CD1c-positive myeloid dendritic cell (primary cell): ENCODE data around the gene PCBP4.
A peak's percentile ranks its signal among the peaks of the same experiment; 100 is the strongest.
"Not testable (repeated sequence)": the region's sequence is repeated elsewhere in the genome, so short reads cannot be mapped to it uniquely, and the experiment has no call there.

Source experiments
- DNase-seq: peaks from one replicate; pipeline ENCODE4 v3.0.0-alpha.2; 2016; ENCODE audit errors: extremely low spot score

The PCBP4 gene

DNA sequence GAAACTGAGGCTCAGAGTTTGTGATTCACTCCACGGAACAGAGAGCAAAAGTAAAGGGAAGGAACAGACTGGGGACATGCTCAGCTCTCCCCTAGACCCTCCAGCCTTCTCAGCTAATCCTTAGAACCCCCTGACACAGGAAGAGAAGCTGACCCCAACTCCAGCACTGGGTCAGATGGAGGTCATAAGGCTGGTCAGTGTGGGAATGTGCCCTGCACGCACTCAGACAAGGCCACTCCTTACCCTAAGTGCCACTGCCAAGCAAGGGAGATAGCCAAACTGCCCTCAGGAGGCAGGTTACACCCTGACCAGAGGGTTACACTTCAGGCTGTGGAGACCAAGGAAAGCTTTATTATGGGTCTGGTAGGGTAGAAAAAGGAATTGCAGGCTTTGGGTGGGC, 27.3 kb upstream of the PCBP4 start:
- no peak for DNase-seq

DNA sequence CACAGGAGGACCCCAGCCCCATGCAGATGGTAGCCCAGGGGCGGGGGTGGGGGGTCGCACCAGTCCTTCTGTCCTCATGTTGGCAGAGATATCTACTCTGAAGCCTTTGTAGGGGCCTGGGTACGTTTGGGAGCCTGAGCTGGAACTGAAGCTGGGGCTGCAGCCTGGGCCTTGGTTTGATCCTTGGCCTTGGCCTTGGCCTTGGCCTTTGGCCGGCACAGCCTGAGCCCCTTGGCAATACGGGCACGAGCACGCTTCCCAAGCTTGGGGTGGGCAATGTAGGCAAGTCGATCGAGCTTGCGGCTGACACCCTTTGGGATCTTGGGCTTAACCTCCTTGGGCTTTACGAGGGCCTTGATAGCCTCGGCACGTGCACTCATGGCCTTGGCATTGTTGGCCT, 26.4 kb upstream of the PCBP4 start:
- DNase-seq = not testable (repeated sequence)

DNA sequence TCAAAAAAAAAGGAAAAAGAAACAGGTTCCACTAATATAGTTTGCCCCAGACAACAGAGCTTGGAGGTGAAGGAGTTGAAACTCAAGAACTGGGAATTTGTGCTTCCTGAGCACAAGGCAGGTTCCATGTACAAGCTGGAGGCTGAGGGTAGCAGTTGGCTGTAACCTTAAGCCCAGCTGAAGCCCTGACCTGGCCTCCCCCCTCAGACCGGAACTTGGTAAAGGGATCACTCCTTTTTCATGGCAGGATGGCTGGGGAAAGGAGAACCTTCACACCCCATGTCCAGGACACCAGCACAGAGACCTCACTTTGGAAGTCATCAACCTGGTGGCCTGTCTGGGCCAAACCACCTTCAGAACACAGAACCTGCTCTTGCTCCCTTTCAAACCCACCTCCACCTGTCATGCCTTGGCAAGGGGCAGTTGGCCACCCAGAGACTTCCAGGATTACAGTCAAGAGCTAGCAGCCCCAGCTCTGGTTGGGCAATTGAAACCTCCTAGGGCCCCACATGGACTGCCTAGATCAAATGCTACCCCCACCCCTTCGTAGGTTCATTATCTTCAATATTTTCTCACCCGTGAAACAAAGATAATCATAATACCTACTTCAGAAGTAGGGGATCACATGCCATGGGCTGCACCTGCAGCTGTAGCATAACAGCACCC, 24.9 kb upstream of the PCBP4 start:
- no peak for DNase-seq

DNA sequence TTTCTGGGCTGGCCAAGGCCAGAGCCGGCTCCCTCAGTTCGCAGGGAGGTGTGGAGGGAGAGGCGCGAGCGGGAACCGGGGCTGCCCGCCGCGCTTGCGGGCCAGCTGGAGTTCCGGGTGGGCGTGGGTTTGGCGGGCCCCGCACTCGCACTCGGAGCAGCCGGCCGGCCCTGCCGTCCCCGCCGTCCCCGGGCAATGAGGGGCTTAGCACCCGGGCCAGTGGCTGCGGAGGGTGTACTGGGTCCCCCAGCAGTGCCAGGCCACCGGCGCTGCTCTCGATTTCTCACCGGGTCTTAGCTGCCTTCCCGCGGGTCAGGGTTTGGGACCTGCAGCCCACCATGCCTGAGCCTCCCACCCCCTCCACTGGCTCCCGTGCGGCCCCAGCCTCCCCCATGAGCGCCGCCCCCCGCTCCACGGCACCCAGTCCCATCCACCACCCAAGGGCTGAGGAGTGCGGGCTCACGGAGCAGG, 23.3 kb upstream of the PCBP4 start:
- not testable (repeated sequence) for DNase-seq

DNA sequence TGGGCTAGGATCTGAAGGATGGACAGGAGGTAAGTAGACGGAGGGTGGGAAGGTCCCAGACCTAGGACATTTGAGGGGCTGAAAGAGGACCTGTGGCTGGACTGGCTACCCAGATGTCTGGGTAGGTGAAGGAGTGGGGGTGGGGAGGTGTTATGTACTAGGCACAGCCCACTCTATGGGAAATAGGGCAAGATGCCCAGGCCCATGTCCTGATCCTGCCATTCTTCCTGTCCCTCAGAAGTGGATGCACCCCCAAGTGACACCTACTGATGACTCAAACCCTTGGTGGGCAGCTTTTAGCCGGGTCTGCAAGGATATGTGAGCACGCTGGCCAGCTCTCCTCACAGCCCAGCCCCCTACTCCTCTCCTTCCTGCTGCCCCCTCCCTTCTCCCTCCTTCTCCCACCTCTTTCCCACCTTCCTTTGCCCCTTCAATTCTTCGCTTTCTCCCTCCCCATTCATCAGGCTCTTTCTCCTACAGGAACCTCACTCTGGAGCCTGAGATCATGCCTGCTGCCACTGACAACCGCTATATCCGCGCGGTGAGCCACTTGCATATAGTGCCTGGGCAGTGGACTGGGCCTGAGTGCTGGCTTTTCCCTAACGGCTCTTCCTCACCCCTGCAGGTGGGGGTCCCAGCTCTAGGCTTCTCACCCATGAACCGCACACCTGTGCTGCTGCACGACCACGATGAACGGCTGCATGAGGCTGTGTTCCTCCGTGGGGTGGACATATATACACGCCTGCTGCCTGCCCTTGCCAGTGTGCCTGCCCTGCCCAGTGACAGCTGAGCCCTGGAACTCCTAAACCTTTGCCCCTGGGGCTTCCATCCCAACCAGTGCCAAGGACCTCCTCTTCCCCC, 21.3 kb upstream of the PCBP4 start:
- DNase-seq = no peak

DNA sequence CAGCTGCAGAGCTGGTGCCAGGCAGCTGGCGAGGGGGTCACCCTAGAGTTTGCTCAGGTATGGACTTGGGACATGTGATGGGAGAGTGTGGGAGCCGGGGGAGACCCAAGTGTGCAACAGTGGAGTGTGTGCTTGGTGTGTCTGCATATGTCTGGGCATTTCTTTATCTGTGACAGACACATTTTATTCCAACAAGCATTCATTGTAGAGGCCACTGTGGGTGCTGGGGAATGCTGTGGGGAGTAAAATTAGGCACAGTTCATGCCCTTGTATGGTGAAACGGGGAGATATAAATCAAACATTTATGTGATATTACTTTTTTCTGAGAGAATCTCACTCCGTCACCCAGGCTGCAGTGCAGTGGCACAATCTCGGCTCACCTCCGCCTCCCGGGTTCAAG, 20.3 kb upstream of the PCBP4 start:
- no peak for DNase-seq

DNA sequence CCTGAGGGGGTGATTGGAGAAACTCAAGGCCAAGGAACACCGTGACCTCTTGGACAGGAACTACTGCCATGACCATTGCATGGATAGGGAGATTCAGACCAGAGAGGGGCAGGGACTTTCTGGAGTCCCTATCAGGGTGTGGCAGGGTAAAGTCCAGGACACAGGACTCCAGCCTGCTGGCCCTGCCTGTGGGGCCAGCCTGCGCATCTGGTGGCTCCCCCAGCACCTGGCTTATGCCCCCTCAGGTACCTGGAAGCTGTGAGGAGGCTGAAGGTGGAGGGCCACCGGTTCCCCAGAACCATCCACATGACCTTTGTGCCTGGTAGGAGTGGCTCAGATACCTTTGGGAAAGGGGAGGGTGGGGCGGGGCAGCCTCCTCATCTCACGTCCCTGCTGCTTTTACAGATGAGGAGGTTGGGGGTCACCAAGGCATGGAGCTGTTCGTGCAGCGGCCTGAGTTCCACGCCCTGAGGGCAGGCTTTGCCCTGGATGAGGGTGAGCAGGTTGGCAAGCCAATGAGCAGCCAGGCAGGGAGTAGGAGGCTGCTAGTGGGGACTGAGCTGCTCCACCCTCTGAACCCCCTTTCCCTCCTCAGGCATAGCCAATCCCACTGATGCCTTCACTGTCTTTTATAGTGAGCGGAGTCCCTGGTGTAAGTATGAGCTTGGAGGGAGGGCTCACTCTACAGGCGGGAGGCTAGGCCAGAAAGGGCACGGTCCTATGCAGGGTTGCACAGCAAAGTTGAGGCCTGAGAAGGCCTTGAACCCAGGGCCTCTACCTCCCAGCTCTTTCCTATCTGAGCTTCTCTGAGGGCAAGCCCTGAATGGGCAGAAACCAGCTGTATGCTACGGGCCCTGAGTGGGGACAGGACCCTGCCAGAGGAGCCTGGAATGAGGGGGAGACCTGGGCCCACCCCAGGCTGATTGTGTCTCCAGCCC, 19.0 kb upstream of the PCBP4 start:
- DNase-seq = no peak

DNA sequence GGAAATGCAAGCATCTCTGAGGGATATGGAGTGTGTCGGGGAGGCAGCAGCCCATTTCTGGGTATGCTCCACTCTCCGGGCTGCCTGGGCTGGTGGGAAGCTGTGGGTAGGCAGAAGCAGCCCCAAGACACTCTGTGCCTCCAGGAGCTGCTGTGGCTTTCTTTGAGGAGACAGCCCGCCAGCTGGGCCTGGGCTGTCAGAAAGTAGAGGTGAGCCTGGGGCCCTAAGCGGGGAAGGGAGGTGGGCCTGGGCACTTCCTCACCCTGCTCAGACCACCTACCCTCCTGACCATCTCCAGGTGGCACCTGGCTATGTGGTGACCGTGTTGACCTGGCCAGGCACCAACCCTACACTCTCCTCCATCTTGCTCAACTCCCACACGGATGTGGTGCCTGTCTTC, 17.8 kb upstream of the PCBP4 start:
- DNase-seq = no peak

DNA sequence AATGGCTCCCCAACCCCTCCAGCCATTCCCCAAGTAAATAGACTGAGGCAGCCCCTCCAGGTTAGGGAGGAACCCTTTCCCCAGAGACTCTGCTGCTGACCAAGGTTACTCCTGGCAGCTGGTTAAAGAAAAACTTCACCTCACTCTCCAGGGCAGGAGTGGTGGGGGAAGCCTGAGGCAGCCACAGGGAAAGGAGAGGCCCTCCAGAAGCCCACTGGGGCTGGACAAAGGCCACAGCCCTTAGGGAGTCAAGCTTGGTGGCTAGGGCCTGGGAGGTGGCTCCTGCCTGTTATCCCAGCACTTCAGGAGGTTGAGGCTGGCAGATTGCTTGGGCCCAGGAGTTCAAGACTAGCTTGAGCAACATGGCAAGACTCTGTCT, 17.0 kb upstream of the PCBP4 start:
- DNase-seq = no peak

DNA sequence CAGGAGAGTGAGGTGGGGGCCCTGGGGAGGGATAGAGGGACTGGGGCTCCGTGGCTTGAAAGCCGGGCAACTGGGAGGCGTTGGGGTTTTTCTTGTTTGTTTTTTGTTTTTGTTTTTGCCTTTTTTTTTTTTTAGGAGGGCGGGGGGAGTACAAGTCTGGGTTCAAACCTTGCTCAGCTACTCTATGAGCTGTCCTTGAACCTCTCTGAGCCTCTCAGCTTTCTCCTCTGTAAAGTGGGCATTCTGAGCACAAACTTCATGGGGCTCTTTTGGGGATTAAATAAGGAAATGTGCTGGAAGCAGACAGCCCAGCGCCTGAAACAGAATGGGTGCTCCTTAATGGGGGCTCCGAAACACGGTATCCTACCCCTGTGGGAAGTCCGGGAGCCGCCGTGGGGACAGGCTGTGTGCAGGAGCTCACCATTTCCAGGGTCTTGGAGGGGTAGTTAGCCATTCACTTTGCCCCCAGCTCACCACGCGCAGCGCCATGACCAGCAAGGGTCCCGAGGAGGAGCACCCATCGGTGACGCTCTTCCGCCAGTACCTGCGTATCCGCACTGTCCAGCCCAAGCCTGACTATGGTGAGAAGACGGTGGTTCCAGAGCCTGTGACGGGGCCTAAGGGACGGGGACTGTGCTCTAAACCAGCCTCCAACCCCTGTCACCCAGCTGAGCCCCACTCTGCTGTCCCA, 16.5 kb upstream of the PCBP4 start:
- no peak for DNase-seq

DNA sequence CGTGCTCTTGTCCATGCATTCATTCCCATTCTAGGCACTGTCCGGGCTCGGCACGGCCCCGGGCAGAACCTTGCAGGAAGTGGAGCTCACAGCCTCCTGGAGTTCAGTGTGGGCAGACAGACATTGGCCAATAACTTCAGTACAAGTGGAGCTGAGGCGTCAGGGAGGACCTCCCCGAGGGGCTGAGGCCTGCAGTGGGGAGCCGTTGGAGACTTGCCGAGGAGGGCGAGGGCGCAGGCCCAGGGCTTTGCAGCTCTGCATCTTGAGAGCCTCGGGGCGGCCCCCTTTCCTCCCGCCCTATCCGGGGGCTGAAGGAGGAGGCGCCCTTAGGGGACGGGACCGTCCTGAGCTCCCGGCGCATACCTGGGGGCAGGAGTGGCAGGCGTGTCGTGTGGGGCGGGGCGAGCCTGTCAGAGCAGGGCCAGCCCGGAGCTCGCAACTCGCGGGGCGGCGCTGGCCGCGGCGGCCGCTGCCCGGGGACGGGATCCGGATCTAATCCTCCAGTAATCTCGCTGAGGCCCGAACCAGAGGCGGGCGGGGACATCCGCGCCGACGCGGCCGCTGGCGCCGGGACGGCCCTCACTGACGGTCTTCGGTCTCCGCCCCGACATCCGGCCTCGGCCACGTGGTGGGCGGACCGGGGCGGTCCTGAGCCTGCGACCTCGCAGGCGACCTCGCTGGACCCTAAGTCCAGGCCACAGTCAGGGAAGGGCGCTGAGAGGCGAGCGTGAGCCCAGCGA, 15.8 kb upstream of the PCBP4 start, which contains the start of gene ACY1:
Gene ACY1 (plus strand): TSS at position 698 of the 740 bp plus-strand sequence. CDS start 530 bp downstream, outside the sequence.
- peak; percentile 92 for DNase-seq

DNA sequence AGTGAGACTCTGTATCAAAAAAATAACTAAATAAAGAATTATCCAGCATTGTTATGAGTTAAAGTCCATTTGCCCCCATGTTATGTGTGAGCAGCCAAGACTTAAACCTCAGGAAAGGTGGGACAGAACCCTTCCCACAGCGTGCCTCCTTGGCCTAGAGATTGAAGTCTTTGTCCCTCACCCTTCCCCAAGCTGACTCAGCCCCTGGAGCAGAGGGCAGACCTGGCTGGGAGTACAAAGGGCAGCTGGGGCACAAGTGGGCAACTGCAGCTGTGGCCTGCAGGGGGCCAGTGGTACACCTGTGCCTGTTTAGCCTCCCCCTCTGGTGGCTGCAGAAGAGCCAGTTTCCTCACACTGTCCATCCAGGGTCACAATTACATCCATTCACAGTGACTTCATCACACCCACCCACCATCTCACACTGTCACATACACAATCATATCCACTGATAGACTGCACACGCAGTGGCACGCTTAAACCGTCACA, 15.1 kb upstream of the PCBP4 start:
- DNase-seq = no peak

DNA sequence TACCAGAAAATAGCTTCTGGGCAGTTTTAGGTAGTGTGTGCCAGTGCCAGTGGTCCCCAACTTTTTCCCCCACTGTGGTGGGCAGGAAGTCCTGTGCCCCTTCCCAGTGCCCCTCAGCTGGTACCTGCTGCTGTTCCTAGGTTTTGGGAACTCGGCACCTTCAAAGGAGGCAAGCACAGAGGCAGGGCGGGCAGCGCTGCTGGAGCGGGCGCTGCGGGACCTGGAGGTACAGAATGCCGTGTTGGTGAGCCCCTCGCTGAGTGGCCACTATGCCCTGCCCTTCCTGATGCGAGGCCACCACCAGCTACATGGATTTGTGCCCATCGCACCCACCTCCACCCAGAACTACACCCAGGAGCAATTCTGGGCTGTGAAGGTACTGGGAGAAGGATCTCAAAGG, 13.0 kb upstream of the PCBP4 start:
- no peak for DNase-seq

DNA sequence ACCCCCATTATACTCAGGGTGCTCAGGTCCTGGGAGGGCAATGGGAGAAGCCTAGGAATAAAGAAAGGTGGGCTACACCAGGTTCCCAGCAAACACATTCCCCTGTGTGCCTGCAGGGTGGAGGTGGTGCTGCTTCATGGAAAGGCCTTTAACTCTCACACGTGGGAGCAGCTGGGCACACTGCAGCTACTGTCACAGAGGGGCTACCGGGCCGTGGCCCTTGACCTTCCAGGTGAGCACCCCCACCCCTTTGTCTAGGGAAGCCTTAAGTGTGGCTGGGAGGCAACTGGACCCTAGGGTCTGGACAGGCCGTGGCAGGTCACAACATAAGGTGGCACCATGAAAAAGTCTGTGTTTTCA, 10.9 kb upstream of the PCBP4 start:
- no peak for DNase-seq

DNA sequence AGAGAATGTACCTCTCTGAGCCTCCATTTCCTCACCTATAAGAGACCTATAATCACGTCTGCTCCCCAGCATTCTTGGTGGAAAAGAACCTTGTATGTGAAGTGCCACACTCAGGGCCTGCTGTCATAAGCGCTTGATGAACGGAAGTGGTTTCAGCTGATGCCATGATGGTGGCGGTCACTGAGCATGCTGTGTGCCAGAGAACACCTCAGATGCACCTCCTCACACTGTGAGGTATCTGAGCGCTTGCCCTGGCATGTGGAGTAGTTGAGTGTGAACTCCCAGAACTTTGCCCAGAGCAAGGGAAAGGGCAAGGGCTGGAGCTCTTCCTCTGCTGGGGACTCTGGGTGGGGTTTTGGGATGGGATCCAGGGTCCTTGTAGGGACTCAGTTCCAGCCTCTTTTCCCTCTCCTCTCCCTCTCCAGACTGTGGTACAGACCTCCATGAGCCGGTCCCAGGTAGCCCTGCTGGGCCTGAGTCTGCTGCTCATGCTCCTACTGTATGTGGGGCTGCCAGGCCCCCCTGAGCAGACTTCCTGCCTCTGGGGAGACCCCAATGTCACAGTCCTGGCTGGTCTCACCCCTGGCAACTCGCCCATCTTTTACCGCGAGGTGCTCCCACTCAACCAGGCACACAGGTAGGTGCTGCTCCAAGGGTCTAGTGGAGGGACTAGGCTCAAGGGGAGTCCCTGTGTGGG, 10.3 kb upstream of the PCBP4 start:
- no peak for DNase-seq

DNA sequence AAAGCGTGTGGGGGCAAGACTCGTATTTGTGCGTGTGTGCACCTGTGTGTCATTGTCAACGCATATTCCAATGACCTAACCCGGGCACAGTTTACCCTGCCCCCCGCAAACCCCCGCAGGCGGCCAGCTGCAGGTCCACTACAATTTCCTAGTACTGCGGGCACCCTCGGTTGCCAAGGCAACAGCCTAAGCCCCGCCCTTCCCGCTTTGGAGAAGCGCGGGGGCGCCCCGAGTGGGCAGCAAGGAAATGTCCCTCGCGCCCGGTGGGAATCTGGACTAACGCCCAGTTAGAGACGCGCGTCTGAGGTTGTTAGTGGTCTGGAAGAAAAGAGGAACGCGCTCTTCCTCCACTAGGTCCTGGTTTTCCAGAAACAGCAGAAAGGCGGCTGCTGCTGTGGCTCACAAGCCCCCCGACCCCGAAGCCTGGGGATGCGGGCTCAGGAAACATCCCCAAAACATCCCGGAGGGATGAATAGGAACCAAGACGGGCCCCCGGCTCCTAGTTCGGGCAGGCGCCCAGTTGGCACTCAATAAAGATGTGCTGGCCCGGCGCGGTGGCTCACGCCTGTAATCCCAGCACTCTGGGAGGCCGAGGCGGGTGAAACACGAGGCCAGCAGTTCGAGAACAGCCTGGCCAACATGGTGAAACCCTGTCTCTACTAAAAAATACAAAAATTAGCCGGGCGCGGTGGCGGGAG, 8.7 kb upstream of the PCBP4 start:
- peak; percentile 92 for DNase-seq

DNA sequence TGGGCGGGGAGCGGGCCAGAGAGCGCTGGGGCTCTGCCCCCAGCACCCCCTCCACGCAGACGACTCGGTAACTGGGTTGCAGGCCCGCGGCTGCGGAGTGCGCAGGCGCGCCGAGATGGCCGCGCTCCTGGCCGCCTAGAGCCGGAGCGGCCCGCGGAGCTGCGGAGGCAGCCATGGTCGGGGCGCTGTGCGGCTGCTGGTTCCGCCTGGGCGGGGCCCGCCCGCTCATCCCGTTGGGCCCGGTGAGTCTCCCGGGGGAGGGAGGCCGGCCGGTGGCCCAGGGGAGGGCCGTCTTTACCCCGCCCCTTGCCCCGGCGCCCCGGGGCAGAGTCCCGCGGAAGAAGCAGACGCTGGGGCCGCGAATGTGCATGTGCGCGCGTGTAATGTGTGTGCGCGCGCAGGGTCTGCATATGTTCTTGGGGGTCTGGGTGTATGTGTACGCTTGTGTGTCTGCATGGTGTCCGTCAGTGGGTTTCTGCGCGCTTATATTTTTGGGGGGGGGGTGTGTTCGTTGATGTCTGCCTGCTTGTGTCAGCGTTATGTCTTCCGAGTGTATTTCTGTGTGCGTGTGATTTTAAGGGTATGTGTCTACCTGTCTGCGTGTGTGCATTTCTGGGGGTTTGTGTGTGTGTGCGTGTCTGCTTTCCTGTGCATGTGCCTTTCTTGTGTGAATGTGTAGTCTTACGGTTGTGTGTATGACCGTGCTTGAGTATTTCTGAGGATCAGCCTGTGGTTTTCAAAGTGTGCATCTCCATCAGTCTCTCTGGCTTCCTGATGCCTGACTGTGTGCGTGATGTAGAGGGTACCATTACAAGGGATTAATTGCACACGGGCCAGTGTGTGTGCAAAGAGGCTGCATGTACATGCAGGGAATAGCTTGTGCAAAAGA, 8.0 kb upstream of the PCBP4 start, which contains the start of gene ABHD14A:
Gene ABHD14A (plus strand): TSS at position 102 of the 889 bp plus-strand sequence. CDS start 72 bp downstream, at position 174.
- peak; percentile 85 for DNase-seq

DNA sequence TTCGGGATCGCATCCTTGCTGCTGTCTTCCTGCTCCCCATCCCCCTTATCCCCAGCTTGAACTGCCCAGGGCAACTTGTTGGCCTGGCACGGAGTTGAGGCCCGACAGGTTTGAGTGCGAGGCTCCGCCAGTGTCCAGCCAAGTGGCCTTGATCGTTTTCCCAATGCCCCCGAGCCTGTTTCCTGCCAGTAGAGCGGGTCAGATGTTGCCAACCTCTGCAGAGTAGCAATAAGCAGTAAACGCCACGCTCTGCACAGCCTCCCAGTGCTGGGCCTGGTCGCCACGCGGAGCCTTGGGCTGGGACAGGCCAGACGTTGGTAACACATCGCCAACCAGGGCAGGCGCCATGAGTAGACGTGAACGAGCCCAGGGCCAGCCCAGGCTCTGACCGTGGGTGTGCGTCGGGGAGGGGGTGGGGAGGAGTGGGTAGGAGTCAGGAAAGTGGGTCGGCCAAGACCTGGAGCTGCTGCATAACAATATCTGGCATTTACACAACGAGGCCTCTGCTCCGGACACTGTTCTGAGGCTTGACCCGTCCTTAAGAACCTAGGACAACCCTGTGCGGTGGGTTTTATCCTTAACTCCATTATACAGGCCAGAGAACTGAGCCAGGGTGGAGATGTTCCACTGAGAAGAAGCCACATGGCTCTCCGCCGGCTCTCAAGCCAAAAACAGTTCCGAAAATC, 7.2 kb upstream of the PCBP4 start:
- DNase-seq = no peak
